GM12874 (cell line): ENCODE results near the gene TCF3.

Experiments used
- CTCF ChIP-seq: IDR thresholded peaks from 2 replicates; pipeline ENCODE4 v1.5.1; 2011; ENCODE audit warnings: low read depth, mild to moderate bottlenecking, control low read depth, low read length, moderate library complexity; ENCODE audit not compliant: insufficient read depth

TCF3 gene

GRCh38 chr19:1632462-1633268 lies 19.8 kb downstream of the TCF3 start:
- no peak for TF ChIP-seq CTCF

GRCh38 chr19:1631557-1632100 lies 20.8 kb downstream of the TCF3 start:
- no peak for TF ChIP-seq CTCF

- no peak for TF ChIP-seq CTCF
Measured at GRCh38 chr19:1630811-1631210, 21.6 kb downstream of the TCF3 start.

GRCh38 chr19:1630012-1630411 lies 22.4 kb downstream of the TCF3 start:
- TF ChIP-seq CTCF: no peak

GRCh38 chr19:1629256-1629808 lies 23.1 kb downstream of the TCF3 start:
- no peak for TF ChIP-seq CTCF

GRCh38 chr19:1627194-1627593 lies 25.2 kb downstream of the TCF3 start:
- TF ChIP-seq CTCF: no peak

GRCh38 chr19:1626417-1627010 lies 25.9 kb downstream of the TCF3 start:
- no peak for TF ChIP-seq CTCF
